ENCODE data around the gene CCNY. TPM values are rescaled to one million over a fixed set of nuclear protein-coding genes. Genes with fewer than 3 reads are reported as not detected.

CCNY gene
- polyA plus RNA-seq, 1 experiment = 39.0 TPM

- ChIA-PET POLR2A (no interaction called here), CTCF (no interaction called here)
- no peak for TF ChIP-seq CTCF (IDR thresholded peaks at IDR 0.05; ENCODE audit: insufficient read depth, low read depth, low read length)
- Histone ChIP-seq H3K36me3 (ENCODE audit: control insufficient read depth, insufficient read depth, low read length) (no peaks in the 10 kb centered on the region), H3K4me3 (ENCODE audit: low read depth, low read length) (no peak overlapping the region), H3K27me3 (ENCODE audit: control insufficient read depth, insufficient read depth, low read length) (no peaks in the 10 kb centered on the region)
- DNase-seq (ENCODE audit: low read depth) = no peak
These were observed 55.6 kb downstream of the CCNY start for GRCh38 chr10:35391954-35392262.

GRCh38 chr10:35392482-35393228 is 56.3 kb downstream of the CCNY start:
- DNase-seq (ENCODE audit: low read depth) = no peak
- ChIA-PET POLR2A (no interaction called here), CTCF (no interaction called here)
- H3K36me3 ChIP-seq (ENCODE audit: control insufficient read depth, insufficient read depth, low read length) = no peaks in the 10 kb centered on the region
- no peaks in the 10 kb centered on the region for H3K27me3 ChIP-seq (ENCODE audit: control insufficient read depth, insufficient read depth, low read length)
- H3K4me3 ChIP-seq (ENCODE audit: low read depth, low read length) = no peak overlapping the region
- TF ChIP-seq CTCF (IDR thresholded peaks at IDR 0.05; ENCODE audit: insufficient read depth, low read depth, low read length) = no peak

- Histone ChIP-seq H3K27me3 (ENCODE audit: control insufficient read depth, insufficient read depth, low read length) (no peaks in the 10 kb centered on the region), H3K4me3 (ENCODE audit: low read depth, low read length) (no peak overlapping the region), H3K36me3 (ENCODE audit: control insufficient read depth, insufficient read depth, low read length) (no peaks in the 10 kb centered on the region)
- DNase-seq (ENCODE audit: low read depth) = no peak
- TF ChIP-seq CTCF (IDR thresholded peaks at IDR 0.05; ENCODE audit: insufficient read depth, low read depth, low read length) = no peak
- CTCF ChIA-PET = no interaction called here
- POLR2A ChIA-PET = no interaction called here
These were observed 58.1 kb downstream of the CCNY start for GRCh38 chr10:35394411-35394851.

- TF ChIP-seq CTCF (IDR thresholded peaks at IDR 0.05; ENCODE audit: insufficient read depth, low read depth, low read length) = no peak
- H3K27me3 ChIP-seq (ENCODE audit: control insufficient read depth, insufficient read depth, low read length) = no peaks in the 10 kb centered on the region
- H3K4me3 ChIP-seq (ENCODE audit: low read depth, low read length) = no peak overlapping the region
- POLR2A ChIA-PET = no interaction called here
- DNase-seq (ENCODE audit: low read depth) = no peak
- no peaks in the 10 kb centered on the region for H3K36me3 ChIP-seq (ENCODE audit: control insufficient read depth, insufficient read depth, low read length)
- CTCF ChIA-PET = no interaction called here
These were observed 58.6 kb downstream of the CCNY start for GRCh38 chr10:35394934-35395333.

GRCh38 chr10:35396560-35397434 is 60.5 kb downstream of the CCNY start:
- no peak for DNase-seq (ENCODE audit: low read depth)
- ChIA-PET POLR2A (no interaction called here), CTCF (interaction anchor here (1.1 to 1.2 kb wide), 2 partner anchors 10 to 25 kb away, joined by 3 to 4 read pairs; no protein-coding TSS in a partner anchor)
- H3K36me3 ChIP-seq (ENCODE audit: control insufficient read depth, insufficient read depth, low read length) = no peaks in the 10 kb centered on the region
- no peak overlapping the region for H3K4me3 ChIP-seq (ENCODE audit: low read depth, low read length)
- no peaks in the 10 kb centered on the region for H3K27me3 ChIP-seq (ENCODE audit: control insufficient read depth, insufficient read depth, low read length)
- no peak for TF ChIP-seq CTCF (IDR thresholded peaks at IDR 0.05; ENCODE audit: insufficient read depth, low read depth, low read length)

Data from BJ (cell line).